HG02938 (cell line): ENCODE measurements around the gene SFTPD.
"Not testable (repeated sequence)": the region's sequence is repeated elsewhere in the genome, so short reads cannot be mapped to it uniquely, and the experiment has no call there.

ENCODE experiments used
- ATAC-seq: cut with Tn5 transposase; IDR thresholded peaks from one replicate; pipeline ENCODE4 v1.9.1; 2021; ENCODE audit warnings: mild to moderate bottlenecking, moderate library complexity; ENCODE audit not compliant: unreplicated experiment

SFTPD gene

DNA sequence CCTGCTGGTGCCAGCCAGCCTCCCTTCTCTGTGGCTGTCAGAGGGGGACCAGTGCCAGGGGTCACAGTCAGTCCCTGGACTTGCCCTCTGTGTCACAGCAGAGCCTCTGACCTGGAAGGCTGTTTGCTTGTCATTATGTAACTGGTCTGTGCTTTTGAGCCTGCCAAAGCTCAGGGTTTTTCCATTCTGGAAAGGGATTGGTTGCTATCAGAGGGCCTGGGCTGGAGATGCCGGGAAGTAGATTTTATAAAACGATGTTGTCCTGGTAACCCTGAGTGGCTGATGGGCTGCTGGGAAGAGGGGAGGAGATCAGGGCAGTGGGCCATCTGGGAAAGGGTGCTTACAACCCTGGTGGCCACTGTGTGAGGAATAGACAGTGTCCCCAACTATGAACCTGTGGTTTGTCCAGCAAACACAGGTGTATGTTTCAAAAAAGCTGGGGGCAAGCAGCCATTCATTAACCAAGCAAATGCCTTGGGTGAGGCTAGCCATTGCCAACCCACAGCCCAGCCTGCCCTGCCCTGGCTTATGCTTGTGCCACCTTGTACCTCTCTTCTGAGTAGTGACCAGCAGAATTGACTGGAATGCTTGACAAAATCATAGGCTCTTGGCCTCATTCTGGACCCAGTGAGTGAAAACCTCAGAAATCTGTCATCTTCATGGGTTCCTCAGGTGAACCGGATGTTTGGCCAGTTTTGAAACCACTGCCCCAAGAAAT lies 21.6 kb downstream of the SFTPD start:
- ATAC-seq, result no peak

DNA sequence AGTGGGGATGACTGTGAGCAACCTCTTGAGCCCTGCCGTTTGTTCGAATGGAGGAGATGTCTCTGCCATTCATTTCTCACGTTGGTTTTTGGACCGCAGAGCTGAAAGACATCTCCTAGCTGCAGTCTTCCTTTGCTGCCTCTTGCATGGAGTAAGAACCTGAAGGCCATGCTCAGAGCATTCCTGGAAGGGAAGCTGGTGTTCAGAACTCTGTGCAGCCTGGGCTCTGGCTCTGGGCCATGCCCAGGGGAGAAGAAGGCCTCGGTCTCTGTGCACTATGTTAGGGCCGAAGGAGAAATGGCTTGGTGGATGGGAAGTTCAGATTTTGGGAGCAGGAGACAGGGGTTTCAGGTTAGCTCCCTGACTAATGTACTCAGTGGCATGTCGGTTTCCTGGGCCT lies 22.9 kb downstream of the SFTPD start:
- no peak for ATAC-seq

DNA sequence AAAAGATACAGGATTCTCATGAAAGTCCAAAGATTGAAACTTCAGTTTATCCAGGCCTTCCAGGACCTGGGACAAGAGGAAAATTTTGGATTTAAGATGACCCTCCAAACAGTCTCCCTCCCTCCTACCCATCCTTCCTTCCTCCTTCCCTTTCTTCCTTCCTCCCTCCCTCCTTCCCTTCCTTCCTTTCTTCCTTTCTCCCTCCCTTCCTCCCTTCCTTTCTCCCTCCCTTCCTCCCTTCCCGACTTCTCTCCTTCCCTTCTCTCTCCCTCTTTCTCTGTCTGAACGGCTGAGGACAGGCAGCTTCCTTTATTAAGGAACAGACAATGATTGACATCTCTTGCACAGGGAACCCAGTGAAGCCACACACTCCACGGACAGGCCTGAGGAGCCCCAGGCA lies 23.3 kb downstream of the SFTPD start:
- ATAC-seq, result no peak

DNA sequence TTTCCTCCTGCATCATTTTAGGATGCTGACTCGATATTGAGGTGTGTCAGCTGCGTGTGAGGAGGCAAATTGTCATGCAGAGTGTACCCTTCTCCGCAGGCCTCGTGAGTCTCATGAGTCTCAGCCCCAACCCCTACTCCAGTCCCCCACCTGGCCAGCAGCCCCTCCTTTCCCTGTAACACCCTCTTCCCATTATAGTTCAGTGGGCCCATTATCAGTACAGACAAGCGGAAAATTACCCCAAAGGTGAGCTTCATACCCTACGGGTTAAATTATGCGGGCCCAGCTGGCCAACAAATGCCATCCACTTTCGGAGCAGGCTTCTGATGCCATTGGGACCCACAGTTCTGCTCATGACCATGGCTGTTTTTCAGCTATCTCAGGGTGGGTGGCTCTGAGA lies 25.2 kb downstream of the SFTPD start:
- no peak for ATAC-seq

DNA sequence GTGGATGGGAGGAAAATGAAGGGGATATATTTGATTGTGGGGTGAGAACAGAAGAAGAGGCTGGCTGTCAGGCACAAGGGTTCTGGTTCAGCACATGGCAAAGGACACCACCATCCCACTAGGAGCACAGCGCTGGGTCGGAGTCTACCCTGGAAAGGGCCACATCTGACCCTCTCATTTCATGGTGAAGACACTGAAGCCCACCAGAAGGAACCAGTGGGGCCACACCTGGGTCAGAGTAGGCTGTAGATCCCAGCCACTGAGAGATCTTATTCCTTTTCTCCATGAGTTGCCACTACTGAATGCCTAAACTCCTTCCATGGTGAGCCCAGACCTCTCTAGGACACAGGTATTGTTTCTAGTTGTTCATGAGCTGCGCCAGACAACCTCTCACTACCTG lies 25.8 kb downstream of the SFTPD start:
- ATAC-seq, result no peak

DNA sequence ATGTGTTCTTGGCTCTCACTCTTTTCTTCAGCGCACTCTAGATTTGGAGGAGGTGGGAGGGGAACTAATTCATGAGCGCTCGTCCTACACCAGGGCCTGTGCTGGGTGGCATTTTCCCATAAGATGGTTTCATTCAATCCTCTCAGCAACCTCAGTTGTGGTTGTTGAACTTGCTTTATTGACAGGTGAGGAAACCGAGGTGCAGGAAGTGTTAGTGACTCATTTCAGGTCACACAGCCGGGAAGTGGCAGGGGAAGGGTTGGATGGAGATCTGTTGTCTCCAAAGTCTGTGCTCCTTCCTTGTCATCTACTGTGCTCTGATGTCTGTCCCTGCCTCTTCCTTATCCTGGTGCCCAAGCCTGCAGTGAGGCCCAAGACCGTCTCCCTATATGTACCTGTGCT lies 26.9 kb downstream of the SFTPD start:
- ATAC-seq, result not testable (repeated sequence)

DNA sequence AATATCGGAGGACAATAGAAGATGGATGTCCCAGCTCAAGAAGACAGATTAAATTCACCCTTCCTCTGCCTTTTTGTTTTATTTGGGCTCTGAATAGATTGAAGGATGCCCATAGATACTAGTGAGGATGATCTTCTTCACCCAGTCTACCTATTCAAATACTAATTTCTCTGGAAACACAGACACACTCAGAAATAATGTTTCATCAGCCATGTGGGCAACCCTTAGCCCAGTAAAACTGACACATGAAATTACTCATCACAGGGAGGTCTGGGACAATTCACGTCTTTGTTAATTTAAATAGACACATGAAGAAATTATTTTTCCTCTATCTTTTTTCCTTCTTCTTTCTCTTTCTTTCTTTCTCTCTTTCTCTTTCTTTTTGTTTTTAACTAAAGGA lies 33.1 kb downstream of the SFTPD start:
- ATAC-seq, result not testable (repeated sequence)

DNA sequence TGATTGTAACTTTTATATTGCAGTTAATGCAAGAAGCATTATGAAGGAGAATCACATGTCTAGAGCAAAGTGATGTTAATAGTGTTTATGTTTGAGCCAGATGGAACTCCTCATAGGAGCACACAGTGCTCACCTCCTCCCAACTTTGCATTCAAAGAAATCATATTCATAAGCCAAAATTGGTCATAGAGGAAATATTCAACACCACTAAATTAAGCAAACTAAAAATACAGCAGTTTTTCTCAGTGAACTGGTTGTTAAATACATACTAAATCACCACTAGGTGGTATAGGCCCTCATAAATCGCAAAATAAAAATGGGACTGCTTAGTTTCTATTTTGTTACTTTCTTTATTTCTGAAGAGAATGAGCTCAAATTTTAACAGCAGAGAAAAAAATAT lies 34.4 kb downstream of the SFTPD start:
- ATAC-seq, result not testable (repeated sequence)

DNA sequence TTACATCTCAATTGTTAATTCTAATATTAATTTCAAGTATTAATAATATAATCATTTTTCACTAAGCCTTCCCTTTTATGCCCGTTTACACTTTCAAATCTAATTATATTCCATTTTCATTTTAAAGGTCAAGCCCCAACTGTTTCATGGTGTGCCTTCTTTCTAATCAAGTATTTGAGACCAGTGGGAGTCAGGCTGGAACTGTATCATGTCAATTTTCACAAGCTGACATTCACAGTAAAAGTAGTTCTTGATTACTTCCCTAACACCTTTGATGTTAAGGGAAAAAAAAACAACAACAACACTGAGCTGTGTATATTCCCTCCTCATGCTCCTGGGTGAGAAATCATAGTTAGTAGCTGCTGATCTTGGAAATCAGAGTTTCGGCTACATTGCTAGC lies 38.1 kb downstream of the SFTPD start:
- no peak for ATAC-seq

DNA sequence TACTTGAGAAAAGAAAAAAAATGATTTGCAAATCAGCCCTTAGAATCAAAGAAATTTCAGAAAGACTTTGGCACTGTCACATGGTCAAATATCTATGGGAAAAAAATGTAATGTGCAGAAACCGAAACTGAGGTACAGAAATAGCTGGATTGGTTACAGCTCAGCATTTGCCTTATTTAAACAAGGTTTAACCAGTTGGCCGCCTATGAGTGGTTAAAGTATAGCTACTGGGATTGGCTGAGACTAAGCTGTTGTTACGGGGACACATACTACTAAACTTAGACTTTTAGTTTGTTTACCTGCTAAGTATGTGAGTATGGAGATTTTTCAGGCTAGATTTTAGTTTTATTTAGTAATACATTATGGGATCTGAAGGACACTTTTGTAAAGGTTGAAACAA lies 38.6 kb downstream of the SFTPD start:
- no peak for ATAC-seq

DNA sequence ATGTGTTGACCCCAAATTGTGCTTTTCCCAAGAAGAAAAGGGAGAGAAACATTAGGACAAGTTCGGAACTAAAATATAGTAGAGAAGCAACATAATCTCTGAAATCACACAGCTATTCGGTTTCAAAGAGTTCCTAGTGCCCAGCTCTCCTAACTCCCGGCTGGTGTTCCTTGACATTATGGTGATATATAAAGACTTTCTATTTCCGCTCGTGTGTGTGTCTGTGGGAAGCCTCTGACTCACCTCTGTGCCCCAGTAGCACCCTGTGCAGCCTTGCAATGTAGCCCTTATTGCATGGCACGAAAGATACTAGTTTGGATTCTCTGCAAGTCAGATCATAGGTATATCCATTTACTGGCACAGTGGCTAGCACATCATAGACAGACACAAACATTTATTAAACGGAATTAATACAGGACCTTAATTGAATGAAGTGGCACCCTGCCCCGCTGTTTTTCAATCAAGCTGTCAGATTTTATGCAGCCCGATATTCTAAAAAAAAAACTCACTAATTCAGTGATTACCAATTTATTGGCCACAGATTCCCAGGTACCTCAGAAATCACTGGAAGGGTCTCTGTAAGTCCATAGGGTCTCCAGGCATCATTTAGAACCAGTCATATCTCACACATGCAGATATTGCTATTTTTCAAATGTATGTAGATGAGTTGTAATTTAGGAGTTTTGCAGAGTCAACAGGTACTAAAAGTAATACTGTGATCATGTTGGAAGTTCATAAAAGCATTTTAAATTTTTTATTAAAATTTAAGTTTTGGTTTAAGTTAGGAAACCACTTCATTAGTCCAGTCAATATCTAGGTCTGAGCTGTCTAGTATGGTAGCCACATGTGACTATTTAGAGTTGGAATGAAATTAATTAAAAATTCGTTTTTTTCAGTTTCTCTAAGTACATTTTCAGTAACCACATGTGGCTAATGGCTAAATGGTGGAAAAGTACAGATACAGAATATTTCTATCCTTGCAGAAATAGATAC lies 43.3 kb downstream of the SFTPD start:
- no peak for ATAC-seq

DNA sequence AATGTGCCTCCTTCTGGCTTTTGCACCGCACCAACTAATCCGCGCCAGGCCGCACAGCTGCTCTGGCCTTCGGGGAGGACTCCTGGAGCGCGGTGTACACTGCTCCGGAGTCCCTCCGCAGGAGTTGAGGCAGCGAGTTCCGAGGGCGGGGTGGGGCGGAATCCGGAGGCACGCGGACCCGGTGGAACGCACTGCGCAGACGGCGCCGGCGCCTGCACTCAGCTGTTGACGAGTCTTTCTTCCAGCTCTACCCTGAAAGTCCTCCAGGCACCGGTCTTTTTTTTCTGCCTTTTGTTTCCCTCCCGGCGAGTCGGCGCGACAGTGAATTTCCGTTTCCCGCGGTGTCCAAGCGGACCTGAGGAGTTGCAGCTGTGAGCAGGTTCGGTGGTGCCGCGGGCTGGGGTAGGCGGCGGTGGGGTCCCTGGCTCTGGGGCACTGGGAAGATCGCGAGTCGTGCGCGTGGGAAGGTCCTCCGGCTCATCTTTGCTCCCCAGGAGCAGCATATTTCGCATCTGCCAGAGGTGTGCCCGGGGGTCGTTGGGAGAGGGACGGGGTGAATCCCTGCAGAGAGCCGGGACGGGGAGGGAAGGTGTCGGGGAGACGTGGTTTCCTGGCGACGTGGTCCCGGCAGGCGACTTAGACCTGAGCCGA lies 44.1 kb downstream of the SFTPD start:
- no peak for ATAC-seq

DNA sequence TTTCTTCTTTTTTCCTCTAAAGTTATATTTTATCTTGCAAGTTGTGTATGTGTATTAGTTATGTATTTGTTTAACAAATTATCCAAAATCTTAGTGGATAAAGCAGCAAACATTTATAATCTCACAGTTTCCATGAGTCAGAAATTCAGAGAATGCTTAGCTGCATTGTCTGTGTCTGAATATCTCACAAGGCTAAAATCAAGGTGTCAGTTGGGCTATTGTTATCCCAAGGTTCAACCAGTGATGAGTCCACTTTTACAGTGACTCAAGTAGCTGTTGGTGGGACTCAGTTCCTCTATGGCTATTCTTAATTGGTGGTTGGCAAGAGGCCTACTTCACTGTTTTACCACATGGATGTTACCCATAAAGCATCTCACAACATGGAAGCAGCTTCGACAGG lies 47.3 kb downstream of the SFTPD start:
- not testable (repeated sequence) for ATAC-seq

DNA sequence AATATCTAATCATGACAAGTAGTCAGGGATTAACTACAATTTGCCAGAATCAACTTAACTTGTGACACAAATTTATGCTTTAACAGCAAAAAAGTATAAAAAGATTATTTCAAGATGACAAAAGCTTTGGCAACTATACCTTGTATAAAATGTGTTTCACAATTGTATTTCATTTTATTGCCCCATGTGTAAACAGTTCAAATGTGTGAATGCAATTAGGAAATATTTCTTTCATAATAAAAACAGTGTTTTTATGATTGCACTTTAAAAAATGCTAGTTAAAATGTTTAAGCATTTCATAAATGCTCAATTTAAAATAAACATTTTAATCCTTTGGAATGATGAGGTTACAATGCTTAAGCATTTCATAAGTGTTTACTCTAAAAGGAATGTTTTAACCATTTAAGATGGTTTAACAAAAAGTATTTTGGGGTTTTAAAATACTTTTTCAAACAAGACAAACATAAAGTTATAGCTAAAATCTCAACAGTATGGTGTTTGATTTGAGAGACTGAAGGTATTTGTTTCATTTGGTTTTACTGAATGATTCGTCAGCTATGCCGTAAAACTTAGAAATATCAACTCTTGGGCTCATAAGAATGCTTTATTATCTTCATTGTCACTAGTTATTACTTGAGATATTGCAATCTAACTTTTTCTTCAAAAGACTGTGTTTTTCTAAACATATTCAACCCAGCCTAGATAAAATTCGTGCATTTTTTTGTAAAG lies 50.1 kb downstream of the SFTPD start:
- no peak for ATAC-seq

DNA sequence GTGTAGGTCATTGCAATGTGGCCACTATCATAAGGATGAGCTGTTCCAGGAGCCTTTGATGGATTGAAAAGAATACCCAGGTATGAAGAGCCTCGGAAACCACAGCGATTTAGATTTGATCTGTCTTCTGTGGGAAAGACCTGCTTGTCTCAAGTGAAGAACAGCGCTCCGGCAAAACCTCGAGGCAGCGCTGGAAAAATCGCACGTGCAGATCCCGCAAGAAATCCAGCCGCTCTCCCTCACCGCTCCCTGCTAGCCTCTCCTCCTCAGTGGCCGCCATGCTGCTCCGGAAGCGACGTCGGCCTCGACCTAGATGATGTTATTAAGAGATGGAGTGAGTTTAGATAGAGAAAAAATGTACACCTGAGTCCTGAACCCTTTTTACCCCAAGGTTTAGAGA lies 56.0 kb downstream of the SFTPD start:
- not testable (repeated sequence) for ATAC-seq

DNA sequence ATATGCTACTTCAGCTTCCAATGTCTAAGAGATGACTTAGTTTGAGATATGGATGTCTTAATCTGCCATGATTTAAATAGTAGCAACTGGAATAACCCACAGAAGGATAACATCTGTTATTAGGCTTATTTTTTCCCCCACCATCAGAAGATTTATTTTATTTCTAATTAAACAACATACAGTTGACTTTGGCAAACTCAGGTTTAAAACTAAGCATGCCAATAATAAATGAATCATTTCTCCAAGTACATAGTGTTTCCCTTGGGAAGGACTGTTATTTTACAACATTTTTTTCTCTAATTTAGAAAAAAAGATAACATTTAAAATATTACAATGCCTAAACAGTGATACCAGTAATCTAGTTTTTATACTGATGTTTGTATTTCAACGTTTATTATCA lies 58.4 kb downstream of the SFTPD start:
- no peak for ATAC-seq

DNA sequence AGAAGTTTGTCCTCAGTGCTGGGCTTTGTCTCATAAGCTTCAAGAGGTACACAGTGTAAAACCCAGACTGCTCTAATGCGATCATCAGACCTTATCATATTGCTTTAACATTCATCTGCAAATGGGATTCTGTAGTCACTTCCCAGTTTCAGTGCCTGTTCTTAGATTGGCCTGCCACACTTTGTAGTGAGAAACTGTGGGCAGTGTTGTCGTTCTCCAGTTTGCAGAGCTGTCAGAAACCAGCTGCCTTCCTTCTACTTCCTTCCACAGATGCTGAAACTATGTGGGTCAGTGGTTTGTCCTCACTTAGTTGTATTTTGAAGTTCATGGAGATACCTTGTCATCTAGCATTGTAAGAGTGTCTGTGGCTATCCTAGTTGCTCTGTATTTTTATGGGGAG lies 59.9 kb downstream of the SFTPD start:
- not testable (repeated sequence) for ATAC-seq
